Cardiac muscle cell (in vitro differentiated cells and primary cell): ENCODE measurements around the gene NHLRC2. TPM values are rescaled to one million over a fixed set of nuclear protein-coding genes. Genes with fewer than 3 reads are reported as not detected.
A peak's percentile ranks its signal among the peaks of the same experiment; 100 is the strongest.
"Not testable (repeated sequence)": the region's sequence is repeated elsewhere in the genome, so short reads cannot be mapped to it uniquely, and the experiment has no call there.

Experiments used
- DNase-seq, 2 donors: peaks; one replicate each; pipeline versions ENCODE4 v3.0.0 to v3.0.0-alpha.2; 2010 to 2017; ENCODE audit warnings: low read depth in 1 of 2, low spot score in 1 of 2
- H3K27ac ChIP-seq: fragments of 200-600 bp; sonication (generic); 2 replicates; pipeline ENCODE4 v1.5.1; 2016
- H3K27me3 ChIP-seq: fragments of 200-600 bp; sonication (generic); 2 replicates; pipeline ENCODE4 v1.6.0; 2016; ENCODE audit warnings: control low read depth
- H3K36me3 ChIP-seq: fragments of 200-600 bp; sonication (generic); 2 replicates; pipeline ENCODE4 v1.5.1; 2016; ENCODE audit warnings: control low read depth
- H3K4me1 ChIP-seq: fragments of 200-600 bp; sonication (generic); 2 replicates; pipeline ENCODE4 v1.8.1; 2017; ENCODE audit warnings: low read depth, mild to moderate bottlenecking, mixed run types
- H3K4me3 ChIP-seq: fragments of 200-600 bp; sonication (generic); 2 replicates; pipeline ENCODE4 v1.5.1; 2016; ENCODE audit warnings: mild to moderate bottlenecking
- H3K9me3 ChIP-seq: fragments of 200-600 bp; sonication (generic); 2 replicates; pipeline ENCODE4 v1.5.1; 2017; ENCODE audit warnings: low read depth, mild to moderate bottlenecking, control low read depth
- CTCF ChIP-seq: IDR thresholded peaks from 2 replicates; pipeline ENCODE4 v1.5.1; 2012; ENCODE audit warnings: low read depth, mild to moderate bottlenecking, low read length
- polyA plus RNA-seq: library from polyadenylated mRNA; unstranded; fragments of >200 nt; fragmentation: Nextera tagmentation; extraction: Ambion mirVana; gene quantifications from 2 replicates; pipeline ENCODE4 v1.2.1, GENCODE V29; 2016
- total RNA-seq: library from RNA; depleted of rRNA; stranded (reverse); fragments of >200 nt; gene quantifications from 2 replicates; pipeline ENCODE4 v1.2.3, GENCODE V29; 2016

Gene NHLRC2
- total and polyA plus RNA-seq, 2 experiments from 2014 or later, result 14.0 to 99.6 TPM

GRCh38 chr10:113939212-113939860 is 84.9 kb downstream of the NHLRC2 start:
- no peak for DNase-seq
- no peak for TF ChIP-seq CTCF

GRCh38 chr10:113941140-113941539 is 86.7 kb downstream of the NHLRC2 start:
- Histone ChIP-seq H3K4me3 (no peak overlapping the region), H3K36me3 (no peaks in the 10 kb centered on the region), H3K27ac (no peak overlapping the region), H3K9me3 (no peaks in the 10 kb centered on the region), H3K4me1 (no peaks in the 10 kb centered on the region), H3K27me3 (no peaks in the 10 kb centered on the region)
- DNase-seq, result no peak
- no peak for TF ChIP-seq CTCF

More at GRCh38 chr10:113939212-113939860, 84.9 kb downstream of the NHLRC2 start:
- Histone ChIP-seq H3K4me3 (no peak overlapping the region), H3K9me3 (no peaks in the 10 kb centered on the region), H3K36me3 (no peaks in the 10 kb centered on the region), H3K27me3 (no peaks in the 10 kb centered on the region), H3K4me1 (no peaks in the 10 kb centered on the region), H3K27ac (no peak overlapping the region)

GRCh38 chr10:113943196-113943595 is 88.7 kb downstream of the NHLRC2 start:
- H3K9me3 ChIP-seq, H3K4me1 ChIP-seq, DNase-seq, H3K4me3 ChIP-seq, H3K36me3 ChIP-seq, H3K27me3 ChIP-seq, H3K27ac ChIP-seq: not testable (repeated sequence)

- no peaks in the 10 kb centered on the region for H3K9me3 ChIP-seq
- DNase-seq, result peak in 1 of 2 donors; percentile 36
Observed at GRCh38 chr10:113945075-113945686, 90.7 kb downstream of the NHLRC2 start.

GRCh38 chr10:113945687-113946085 is 91.2 kb downstream of the NHLRC2 start:
- H3K4me3 ChIP-seq, result no peak overlapping the region
- no peak for TF ChIP-seq CTCF
- H3K27me3 ChIP-seq, result no peaks in the 10 kb centered on the region
- H3K4me1 ChIP-seq, result no peaks in the 10 kb centered on the region
- H3K9me3 ChIP-seq, result no peaks in the 10 kb centered on the region
- H3K36me3 ChIP-seq, result no peaks in the 10 kb centered on the region
- no peak for DNase-seq
- no peak overlapping the region for H3K27ac ChIP-seq

More at GRCh38 chr10:113945075-113945686, 90.7 kb downstream of the NHLRC2 start:
- H3K4me1 ChIP-seq, result no peaks in the 10 kb centered on the region
- H3K27ac ChIP-seq, result no peak overlapping the region
- H3K36me3 ChIP-seq, result no peaks in the 10 kb centered on the region
- no peak overlapping the region for H3K4me3 ChIP-seq
- H3K27me3 ChIP-seq, result no peaks in the 10 kb centered on the region
- TF ChIP-seq CTCF, result no peak
